Activated naive CD8-positive, alpha-beta T cell (primary cell): ENCODE data around the gene CDH23.

Source experiments
- H3K27ac Mint-ChIP-seq: one replicate; pipeline ENCODE4 v1.8.0; 2021; ENCODE audit warnings: mixed read lengths
- H3K27me3 Mint-ChIP-seq: one replicate; pipeline ENCODE4 v1.8.0; 2021; ENCODE audit warnings: mixed read lengths
- H3K36me3 Mint-ChIP-seq: one replicate; pipeline ENCODE4 v1.8.0; 2021; ENCODE audit warnings: mixed read lengths
- H3K4me1 Mint-ChIP-seq: one replicate; pipeline ENCODE4 v1.8.0; 2021; ENCODE audit warnings: low read depth, mixed read lengths
- H3K4me3 Mint-ChIP-seq: one replicate; pipeline ENCODE4 v1.8.0; 2021; ENCODE audit warnings: mild to moderate bottlenecking, mixed read lengths
- H3K9me3 Mint-ChIP-seq: one replicate; pipeline ENCODE4 v1.8.0; 2021; ENCODE audit warnings: low read depth, mixed read lengths

CDH23 gene

DNA sequence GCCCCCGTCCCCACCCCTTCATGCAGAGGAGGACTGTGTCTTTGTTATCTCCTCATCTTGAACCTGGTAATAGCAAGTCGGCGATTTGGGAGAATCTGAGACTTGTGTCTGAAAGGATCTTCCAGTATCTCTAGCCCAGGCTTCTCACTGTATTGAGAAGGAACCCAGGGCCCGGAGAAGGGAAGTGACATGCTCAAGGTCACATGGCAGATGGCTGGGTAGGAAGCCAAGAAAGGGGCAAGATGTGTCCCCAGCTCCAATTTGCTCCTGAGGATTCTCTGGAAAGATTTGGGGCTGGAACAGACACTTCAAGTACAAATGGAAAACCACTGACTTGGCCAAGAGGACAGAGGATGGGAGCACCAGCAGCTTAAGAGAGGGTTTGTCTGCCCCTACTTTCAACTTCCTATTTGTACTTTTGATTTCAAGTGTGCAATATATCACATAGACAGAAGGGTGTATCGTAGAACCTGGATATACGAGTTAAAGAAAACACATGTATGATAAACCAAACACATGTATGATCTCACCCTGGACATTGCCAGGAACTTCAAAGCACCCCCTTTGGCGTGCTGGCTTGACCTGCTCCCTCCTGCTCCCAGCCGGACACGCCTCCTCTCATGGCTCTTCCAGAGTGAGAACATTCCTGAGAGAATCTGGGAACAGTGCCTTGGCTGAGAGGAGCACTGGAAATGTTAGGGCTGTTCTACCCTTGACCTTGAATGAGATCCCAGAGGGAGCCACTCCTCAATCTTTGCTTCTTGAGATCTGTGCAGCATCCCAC lies 79.7 kb downstream of the CDH23 start:
- Mint-ChIP-seq H3K36me3 (no peaks in the 10 kb centered on the region), H3K4me1 (no peaks in the 10 kb centered on the region), H3K9me3 (no peaks in the 10 kb centered on the region), H3K27ac (no peak overlapping the region), H3K27me3 (no peaks in the 10 kb centered on the region), H3K4me3 (no peak overlapping the region)

DNA sequence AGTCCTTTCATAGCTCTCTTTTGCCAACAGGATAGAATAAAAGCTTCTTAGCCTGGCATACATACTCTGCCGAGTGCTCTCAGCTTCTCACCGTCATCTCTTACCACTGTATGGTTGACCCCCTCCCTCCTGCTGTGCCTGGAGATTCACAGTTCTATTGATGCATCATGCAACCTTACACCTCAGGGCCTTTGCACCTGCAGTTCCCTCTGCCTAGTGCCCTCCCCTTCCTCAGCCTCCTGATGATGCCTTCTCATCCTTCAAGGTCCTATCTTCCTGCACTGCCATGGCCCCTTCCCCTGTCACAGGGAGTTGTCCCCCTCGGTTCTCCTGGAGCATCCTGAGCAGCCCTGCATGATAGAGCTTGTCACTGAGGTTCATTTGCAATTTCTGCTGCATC lies 81.5 kb downstream of the CDH23 start:
- no peaks in the 10 kb centered on the region for H3K36me3 Mint-ChIP-seq
- H3K4me3 Mint-ChIP-seq: no peak overlapping the region
- no peaks in the 10 kb centered on the region for H3K4me1 Mint-ChIP-seq
- no peaks in the 10 kb centered on the region for H3K9me3 Mint-ChIP-seq
- H3K27me3 Mint-ChIP-seq: no peaks in the 10 kb centered on the region
- no peak overlapping the region for H3K27ac Mint-ChIP-seq

- H3K36me3 Mint-ChIP-seq: no peaks in the 10 kb centered on the region
- H3K9me3 Mint-ChIP-seq: no peaks in the 10 kb centered on the region
- no peaks in the 10 kb centered on the region for H3K27me3 Mint-ChIP-seq
- H3K4me3 Mint-ChIP-seq: no peak overlapping the region
- H3K27ac Mint-ChIP-seq: no peak overlapping the region
- H3K4me1 Mint-ChIP-seq: no peaks in the 10 kb centered on the region
Observed at GRCh38 chr10:71478813-71479365, 82.2 kb downstream of the CDH23 start.

DNA sequence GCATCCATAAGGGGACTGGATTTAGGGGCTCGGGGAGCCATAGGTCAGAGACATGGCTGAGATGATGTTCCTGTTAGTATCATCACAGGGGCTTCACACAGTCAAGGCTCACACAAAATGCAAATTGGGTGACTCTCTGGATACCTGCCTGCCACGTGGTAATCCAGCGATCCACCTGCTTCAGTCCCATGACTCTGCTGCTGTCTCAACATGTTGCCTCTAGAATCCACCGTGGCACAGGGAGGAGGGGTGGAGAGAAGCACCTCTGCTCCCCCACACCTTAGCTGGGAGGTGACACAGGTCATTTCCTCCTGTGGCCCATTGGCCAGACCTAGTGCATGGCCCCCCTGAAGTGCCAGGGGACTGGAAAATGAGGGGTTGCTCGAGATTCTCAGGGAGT lies 83.1 kb downstream of the CDH23 start:
- H3K9me3 Mint-ChIP-seq: no peaks in the 10 kb centered on the region
- H3K36me3 Mint-ChIP-seq: no peaks in the 10 kb centered on the region
- H3K4me3 Mint-ChIP-seq: no peak overlapping the region
- no peak overlapping the region for H3K27ac Mint-ChIP-seq
- no peaks in the 10 kb centered on the region for H3K4me1 Mint-ChIP-seq
- H3K27me3 Mint-ChIP-seq: no peaks in the 10 kb centered on the region

DNA sequence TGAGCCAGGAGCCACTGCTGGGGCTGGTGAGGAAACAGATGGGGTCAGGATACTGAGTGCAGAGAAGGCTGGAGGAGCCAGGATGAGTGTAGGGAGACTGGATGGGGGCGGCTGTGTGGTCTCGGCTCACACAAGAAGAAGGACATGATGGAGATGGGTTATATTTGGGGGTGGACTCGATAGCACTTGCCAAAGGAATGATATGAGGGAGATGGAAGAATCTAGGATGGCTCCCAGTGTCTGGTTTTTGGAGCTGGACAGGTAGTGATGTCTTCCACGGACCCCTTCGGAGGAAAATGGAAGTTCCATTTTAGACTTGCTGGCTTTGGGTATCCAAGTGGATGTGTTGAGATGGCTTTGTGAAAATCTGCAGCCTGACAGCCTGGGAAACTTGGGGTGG lies 83.9 kb downstream of the CDH23 start:
- Mint-ChIP-seq H3K9me3 (no peaks in the 10 kb centered on the region), H3K4me1 (no peaks in the 10 kb centered on the region), H3K36me3 (no peaks in the 10 kb centered on the region), H3K4me3 (no peak overlapping the region), H3K27ac (no peak overlapping the region), H3K27me3 (no peaks in the 10 kb centered on the region)

DNA sequence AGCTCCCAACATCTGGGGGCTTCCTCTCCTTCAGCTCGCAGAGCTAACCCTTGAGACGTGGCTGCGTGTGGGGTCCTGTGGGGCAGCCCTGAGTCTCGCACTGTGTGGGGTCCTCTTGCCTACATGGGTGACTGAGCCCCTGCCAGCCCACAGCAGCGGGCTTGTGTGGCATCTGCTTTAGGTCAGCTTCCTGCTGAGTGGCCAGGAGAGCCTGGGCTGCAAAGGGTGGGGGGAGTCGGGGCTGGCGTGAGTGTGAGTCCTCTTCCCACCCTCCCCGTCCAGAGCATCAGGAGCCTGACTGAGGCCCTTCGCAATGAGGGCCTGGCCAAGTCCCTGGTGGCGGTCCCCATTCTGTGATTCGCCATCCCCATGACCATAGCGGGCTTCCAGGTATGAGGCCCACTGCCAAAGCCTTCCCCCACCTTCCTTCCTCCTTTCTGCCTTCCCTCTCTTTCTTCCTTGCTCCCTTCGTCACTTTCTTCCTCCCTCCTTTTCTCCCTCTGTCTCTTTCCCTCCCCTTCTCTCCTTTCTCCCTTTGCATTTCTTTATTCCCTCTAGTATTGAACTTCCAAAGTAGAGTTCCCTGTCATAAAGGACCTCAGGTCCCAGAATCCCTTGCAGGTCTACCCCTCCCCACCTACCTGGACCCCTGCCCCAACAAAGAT lies 85.2 kb downstream of the CDH23 start:
- Mint-ChIP-seq H3K4me3 (no peak overlapping the region), H3K36me3 (no peaks in the 10 kb centered on the region), H3K27me3 (no peaks in the 10 kb centered on the region), H3K9me3 (no peaks in the 10 kb centered on the region), H3K4me1 (no peaks in the 10 kb centered on the region), H3K27ac (no peak overlapping the region)

GRCh38 chr10:71482620-71483019 lies 85.9 kb downstream of the CDH23 start:
- no peaks in the 10 kb centered on the region for H3K4me1 Mint-ChIP-seq
- no peak overlapping the region for H3K27ac Mint-ChIP-seq
- no peak overlapping the region for H3K4me3 Mint-ChIP-seq
- H3K36me3 Mint-ChIP-seq: no peaks in the 10 kb centered on the region
- no peaks in the 10 kb centered on the region for H3K27me3 Mint-ChIP-seq
- no peaks in the 10 kb centered on the region for H3K9me3 Mint-ChIP-seq

DNA sequence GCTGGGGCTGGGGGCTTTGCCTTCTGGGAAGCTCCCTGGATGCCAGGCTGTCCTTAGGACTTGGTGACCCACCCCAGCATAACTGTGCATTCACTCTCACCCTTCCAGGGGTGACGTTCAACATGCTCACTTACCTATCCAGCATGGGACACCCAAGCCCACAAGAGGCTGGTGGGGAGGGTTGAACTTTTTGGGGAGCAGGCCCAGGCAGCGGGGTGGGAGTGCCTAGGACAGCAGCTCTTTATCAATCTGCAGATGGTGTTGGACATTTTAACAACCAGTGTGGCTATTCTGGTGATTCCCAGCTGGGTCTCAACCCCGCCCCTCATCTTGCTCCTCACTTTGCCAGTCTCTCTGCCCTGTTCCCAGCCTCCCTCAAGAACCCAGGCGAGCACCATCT lies 86.4 kb downstream of the CDH23 start:
- H3K4me3 Mint-ChIP-seq: no peak overlapping the region
- H3K9me3 Mint-ChIP-seq: no peaks in the 10 kb centered on the region
- no peak overlapping the region for H3K27ac Mint-ChIP-seq
- no peaks in the 10 kb centered on the region for H3K27me3 Mint-ChIP-seq
- no peaks in the 10 kb centered on the region for H3K4me1 Mint-ChIP-seq
- H3K36me3 Mint-ChIP-seq: no peaks in the 10 kb centered on the region

DNA sequence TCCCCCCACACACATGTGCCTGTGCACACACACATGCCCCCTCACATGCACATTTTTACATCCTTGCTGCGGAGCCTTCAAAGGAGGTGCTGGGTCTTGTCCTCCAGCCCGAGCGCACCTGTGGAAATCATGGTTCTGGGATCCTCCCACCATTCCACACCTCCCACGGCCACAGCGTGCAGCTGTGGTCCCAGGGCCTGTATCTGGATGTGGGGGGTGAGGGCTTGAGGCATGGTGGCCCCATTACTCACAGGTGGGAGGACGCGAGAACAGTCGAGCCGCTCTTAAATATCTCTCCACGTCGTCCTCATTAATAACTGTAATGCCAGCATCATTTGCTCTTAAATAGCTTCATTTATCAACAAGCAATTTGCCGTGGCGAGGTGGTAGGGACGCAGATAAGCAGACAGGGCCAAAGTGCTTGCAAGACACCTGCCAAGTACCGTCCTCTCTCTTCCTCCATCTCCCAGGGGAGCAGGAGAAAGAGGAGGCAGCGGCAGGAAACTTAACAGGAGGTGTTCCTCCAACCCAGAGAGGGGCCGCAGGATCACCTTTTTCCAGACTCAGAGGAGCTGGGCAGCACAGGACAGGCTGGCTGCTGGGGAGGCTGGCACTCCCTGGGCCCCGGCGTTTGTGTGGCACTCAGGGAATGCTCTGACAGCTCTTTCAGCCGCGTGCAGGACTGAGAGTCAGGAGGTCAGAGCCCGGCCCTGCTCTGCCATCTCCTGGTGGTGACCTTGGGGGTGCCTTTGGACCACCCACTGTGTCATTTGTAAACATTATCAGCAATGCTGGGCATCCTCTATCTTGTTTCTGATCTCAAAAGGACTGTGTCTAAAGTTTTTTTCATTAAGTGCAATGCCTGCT lies 87.4 kb downstream of the CDH23 start:
- no peak overlapping the region for H3K27ac Mint-ChIP-seq
- H3K4me1 Mint-ChIP-seq: no peaks in the 10 kb centered on the region
- peaks cover 4% of the 10 kb centered on the region for H3K36me3 Mint-ChIP-seq
- no peaks in the 10 kb centered on the region for H3K27me3 Mint-ChIP-seq
- peaks cover 10% of the 10 kb centered on the region for H3K9me3 Mint-ChIP-seq
- no peak overlapping the region for H3K4me3 Mint-ChIP-seq

GRCh38 chr10:71486484-71487114 lies 89.9 kb downstream of the CDH23 start:
- H3K4me3 Mint-ChIP-seq: no peak overlapping the region
- peaks cover 7% of the 10 kb centered on the region for H3K36me3 Mint-ChIP-seq
- H3K27ac Mint-ChIP-seq: no peak overlapping the region
- no peaks in the 10 kb centered on the region for H3K4me1 Mint-ChIP-seq
- H3K9me3 Mint-ChIP-seq: peaks cover 12% of the 10 kb centered on the region
- no peaks in the 10 kb centered on the region for H3K27me3 Mint-ChIP-seq

- H3K9me3 Mint-ChIP-seq: peaks cover 12% of the 10 kb centered on the region
- no peaks in the 10 kb centered on the region for H3K4me1 Mint-ChIP-seq
- H3K4me3 Mint-ChIP-seq: no peak overlapping the region
- H3K27ac Mint-ChIP-seq: no peak overlapping the region
- peaks cover 7% of the 10 kb centered on the region for H3K36me3 Mint-ChIP-seq
- H3K27me3 Mint-ChIP-seq: no peaks in the 10 kb centered on the region
Observed at GRCh38 chr10:71487726-71488125, 91.0 kb downstream of the CDH23 start.

DNA sequence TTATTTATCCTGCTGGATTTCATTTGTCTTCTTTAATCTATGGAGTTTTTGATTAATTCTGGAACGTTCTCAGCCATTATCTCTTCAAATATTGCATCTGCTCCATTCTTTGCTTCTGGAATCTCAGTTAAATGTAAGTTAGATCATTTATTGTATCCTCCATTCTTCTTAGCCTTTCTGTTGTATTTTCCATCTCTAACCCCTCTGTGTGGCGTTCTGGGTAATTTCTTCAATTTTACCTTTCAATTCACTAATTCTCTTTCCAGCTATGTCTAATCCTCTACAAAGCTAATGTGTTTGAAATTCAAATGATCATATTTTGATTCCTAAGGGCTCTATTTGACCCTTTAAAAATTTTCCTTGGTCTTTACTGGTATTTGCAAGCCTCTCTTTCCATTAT lies 92.4 kb downstream of the CDH23 start:
- Mint-ChIP-seq H3K36me3 (peaks cover 7% of the 10 kb centered on the region), H3K27ac (no peak overlapping the region), H3K4me3 (no peak overlapping the region), H3K9me3 (peaks cover 12% of the 10 kb centered on the region), H3K27me3 (no peaks in the 10 kb centered on the region), H3K4me1 (peaks cover 5% of the 10 kb centered on the region)

DNA sequence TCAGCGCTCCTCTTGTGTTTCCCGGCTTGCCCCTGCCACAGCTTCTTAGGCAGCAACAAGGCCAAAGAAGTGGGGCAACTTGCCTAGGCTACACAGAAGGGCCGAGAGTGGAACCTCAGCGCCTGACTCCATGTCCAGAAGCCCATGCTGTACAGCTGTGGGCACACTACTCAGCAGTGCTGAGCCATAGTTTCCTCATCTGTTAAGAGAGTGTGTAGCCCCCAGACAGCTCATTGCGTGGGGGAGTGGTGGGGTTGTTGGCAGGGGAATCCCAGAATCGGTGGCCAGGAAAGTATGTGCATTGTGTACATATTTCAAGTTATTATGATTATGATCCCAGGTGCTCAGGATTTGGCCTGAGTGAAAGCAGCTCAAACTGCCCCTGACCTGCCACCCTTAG lies 96.2 kb downstream of the CDH23 start:
- peak overlapping the region; percentile 41 for H3K27ac Mint-ChIP-seq
- H3K27me3 Mint-ChIP-seq: no peaks in the 10 kb centered on the region
- peaks cover 8% of the 10 kb centered on the region for H3K4me1 Mint-ChIP-seq
- H3K9me3 Mint-ChIP-seq: peaks cover 12% of the 10 kb centered on the region
- H3K4me3 Mint-ChIP-seq: no peak overlapping the region
- peaks cover 7% of the 10 kb centered on the region for H3K36me3 Mint-ChIP-seq

GRCh38 chr10:71493741-71494140 lies 97.0 kb downstream of the CDH23 start:
- Mint-ChIP-seq H3K36me3 (peaks cover 4% of the 10 kb centered on the region), H3K4me3 (no peak overlapping the region), H3K9me3 (peaks cover 6% of the 10 kb centered on the region), H3K4me1 (peaks cover 8% of the 10 kb centered on the region), H3K27me3 (no peaks in the 10 kb centered on the region), H3K27ac (no peak overlapping the region)
